CD4-positive, alpha-beta T cell treated with Interleukin-15 for 1 hour (primary cell): Measurements from ENCODE around the gene HEXD.

Experiments used
- DNase-seq: peaks from one replicate; pipeline ENCODE4 v3.0.0-alpha.2; 2020

HEXD gene

DNA sequence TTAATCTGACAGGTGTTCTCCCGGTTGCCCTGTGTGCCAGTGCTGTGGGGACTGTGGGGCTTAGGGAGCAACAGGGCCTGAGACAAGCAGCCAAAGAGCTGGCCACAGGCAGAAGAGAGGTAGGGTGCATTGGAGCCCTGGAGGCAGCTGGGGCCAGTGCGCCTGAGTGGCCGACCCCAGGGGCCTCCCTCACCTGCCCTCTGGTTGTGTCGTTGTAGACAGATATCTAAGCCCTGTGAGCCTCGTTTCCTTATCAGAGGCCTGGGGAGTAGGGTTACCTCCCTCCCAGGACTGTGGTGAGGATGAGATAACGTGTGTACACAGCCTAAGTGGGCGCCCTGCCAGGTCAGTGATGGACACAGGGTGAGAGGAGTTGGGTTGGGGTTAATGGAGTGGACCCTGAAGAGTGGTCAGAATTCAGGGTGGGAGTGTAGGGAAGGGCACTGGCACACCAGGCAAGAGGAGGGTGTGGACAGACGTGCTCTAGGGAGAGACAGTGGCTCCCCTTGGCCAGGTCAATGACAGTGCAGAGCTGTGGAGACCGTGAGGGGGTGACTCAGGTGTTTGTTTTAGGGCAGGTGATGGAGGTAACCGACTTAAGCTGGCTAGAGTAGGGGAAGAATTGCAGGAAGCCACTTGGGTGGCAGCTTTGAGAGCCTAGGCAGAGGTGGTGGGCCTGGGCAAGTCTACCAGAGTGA, 43.8 kb downstream of the HEXD start:
- no peak for DNase-seq

DNA sequence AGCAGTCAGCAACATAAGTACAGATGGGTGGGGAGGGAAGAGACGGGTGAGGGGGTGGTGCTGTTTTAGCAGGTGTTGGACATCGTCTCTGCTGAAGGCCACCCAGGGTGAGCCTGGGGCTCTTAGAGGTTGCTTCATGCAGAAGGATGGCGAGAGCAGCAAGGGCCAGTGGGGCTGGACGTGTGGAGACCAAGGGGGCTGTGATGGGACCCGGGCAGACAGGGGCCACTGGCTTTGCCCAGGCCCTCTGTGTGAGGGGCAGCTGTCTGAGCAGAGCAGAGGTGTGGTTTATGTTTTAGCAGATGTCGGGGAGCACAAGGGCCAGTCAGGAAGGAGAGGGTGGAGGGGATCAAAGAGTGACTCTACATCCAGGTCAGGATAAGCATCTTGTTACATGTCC, 45.2 kb downstream of the HEXD start:
- DNase-seq, result no peak

DNA sequence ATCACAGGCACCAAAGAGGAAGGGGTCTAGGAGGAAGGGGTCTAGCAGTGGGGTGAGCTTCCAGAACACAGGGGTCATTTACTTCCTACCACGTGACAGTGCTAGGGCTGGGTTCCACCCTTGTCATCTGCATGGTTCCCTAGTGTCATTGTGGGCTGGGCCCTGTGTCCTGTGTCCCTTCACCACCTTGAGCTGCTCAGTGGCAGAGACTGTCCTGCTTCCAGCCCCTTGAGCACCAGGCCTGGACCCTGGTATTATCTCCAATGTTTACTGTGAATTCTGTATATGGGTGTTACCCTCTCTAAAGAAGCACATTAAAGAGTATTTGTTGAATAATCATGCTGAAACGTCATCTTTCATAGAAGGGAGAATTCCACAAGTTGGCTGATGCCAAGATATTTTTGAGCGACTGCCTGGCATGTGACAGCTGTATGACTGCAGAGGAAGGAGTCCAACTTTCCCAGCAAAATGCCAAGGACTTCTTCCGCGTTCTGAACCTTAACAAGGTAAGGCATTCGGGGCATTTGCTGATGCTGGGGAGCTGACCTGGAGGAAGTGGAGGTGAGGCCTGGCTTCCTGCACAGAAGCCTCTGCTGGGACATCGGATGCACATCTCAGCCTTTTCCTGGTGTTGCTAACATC, 45.9 kb downstream of the HEXD start:
- DNase-seq, result no peak

DNA sequence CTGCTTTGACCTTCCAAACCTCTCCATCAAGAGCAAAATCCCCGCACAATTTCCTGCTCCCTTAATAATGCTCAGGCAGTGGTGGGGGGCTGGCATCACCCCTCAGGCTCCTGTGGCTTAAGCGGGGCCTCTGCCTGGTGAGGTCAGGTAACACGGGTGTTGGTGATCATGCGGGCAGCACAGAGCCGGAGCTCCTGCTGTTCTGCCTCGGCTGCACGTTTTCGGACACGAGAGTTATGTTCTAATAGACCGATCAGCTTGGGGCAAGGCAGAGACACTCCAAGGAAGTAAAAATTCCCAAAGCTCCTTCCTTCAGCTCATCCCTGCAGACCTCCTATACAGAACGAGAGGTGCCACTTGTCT, 46.4 kb downstream of the HEXD start:
- DNase-seq, result no peak

DNA sequence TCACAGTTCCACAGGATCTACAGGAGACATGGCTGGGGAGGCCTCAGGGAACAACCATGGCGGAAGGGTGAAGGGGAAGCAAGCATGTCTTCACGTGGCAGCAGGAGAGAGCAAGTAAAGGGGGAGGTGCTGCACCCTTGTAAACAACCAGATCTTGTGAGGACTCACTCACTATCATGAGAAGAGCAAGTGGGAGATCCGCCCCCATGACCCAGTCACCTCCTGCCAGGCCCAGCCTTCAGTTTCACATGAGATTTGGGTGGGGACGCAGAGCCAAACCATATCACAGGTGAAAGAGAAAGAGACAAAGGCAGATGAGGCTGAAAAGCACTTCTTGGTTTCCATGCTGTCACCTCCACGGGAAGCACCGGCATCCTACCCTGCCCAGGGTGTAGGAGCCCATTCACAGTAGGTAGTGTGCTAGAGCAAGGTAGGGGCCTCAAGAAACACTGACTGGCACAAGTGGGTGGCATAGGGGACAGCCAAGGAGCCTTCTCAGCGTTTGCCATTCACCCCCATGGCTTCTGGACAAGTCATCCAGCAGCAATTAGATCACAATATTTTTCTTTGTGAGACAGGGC, 47.0 kb downstream of the HEXD start:
- DNase-seq, result no peak

DNA sequence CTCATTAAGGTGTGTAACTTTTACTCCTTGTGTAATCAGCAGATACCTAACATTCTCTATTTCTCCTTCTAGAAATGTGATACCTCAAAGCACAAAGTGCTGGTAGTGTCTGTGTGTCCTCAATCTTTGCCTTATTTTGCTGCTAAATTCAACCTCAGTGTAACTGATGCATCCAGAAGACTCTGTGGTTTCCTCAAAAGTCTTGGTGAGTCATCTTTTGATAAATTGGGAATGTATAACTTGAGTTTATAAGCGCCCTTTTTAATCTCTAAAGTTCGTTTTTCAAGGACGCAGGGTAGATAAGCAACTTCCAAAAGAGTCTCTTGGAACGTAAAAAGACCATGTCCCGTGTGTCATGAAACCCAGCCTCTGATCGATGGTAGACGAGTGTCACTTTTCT, 50.5 kb downstream of the HEXD start:
- DNase-seq, result no peak

DNA sequence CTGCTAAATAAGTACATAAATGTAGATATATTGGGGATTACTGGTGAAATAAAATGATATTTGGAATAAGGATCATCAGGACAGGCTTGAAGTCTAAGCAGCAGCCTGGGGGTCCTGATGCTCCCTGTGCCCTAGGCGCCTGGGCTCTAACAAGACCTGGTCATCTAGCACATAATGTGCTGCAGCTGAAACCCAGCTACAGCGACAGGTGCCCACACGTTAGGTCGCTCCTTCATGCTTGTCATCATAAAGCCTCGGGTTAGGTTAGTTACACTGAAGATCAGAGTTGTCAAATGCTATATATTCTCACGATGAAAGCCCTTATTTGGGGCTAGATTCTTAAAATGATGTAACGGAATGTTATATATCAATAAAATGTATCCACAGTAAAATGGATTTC, 51.9 kb downstream of the HEXD start:
- no peak for DNase-seq

DNA sequence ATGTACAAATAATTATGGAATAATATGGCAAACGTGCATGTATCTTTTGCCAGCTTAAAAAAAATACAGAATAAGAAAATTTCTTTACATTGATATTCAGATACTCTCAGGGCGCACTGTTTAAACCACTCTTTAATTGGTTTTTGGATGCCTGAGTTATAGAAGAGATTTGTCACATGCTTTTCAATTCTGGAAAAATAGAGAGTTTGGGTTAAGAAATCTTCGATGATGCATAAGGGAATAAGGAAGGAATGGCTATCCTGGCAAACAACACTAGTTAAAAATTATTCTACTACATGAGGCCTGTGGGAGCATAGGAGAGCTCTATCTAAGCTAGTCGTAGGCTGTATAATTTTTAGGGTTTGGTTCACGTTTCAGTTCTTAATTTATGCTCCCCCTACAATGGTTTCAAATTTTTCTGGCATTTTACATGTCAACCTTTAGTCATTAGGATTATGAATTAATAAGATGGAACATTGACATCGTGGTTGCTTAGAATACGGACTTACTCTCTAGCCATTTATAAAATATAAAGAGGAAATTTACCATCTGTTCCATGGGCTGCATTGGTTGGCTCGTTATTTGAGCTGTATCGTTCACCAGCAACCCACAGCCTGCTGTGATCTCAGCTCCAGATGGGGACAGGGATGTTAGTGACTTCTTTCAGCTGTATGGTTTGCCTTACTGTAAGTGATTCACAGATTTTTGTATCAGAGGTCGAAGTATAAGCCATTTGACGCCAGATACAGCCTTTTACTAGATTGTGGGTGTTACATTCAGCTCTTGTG, 56.3 kb downstream of the HEXD start:
- no peak for DNase-seq

DNA sequence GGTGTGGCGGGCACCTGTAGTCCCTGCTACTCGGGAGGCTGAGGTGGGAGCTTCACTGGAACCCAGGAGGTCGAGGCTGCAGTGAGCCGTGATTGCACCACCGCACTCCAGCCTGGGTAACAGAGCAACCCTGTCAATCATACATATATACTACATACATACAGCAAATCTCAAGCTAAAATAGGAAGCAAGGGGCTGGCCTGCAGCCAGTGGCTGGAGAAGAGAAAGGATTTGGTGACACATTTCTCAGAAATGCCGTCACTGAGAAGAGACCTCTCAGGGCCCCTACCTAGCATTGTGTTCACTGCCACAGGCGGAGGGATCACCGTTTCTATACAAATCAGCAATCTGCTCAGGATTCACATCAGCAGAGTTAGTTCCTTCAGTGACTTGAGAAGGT, 57.3 kb downstream of the HEXD start:
- no peak for DNase-seq

DNA sequence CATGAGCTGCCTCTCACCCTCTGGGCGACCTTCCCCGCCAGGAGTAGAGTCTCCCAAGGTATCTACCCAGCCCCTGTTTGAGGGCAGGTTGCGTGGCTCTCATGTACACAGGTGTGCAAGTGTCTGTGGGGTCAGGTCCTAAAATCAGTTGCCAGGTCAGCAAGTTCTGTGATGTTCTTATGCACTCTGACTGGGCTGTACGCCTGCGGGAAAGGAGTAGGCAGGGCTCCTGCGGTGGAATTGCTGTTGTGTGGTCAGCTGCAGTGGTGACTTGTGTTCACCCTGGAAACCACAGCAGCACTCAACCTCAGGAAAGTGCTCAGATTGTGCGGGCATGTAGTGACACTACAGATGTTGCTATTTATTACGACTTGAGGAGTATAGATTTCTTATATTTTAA, 59.8 kb downstream of the HEXD start:
- no peak for DNase-seq

DNA sequence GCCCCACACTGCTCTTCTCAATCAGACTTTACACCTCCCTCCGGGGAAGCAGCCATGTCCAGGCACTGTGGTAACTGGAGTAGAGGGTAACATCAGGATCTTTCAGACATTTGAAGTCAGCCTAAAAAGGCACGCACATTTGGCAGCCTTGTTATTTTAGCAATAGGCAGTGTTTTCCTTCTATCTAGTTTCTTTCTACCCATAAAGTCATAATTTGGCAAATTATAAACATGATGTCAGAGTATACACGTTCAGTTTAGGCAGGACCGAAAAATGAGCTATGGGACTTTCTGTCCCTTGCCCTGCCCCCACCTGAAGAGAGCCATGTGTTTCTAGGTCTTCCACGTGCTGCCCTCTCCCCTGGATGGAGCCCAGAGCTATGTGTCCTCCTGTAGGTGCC, 61.5 kb downstream of the HEXD start:
- no peak for DNase-seq

DNA sequence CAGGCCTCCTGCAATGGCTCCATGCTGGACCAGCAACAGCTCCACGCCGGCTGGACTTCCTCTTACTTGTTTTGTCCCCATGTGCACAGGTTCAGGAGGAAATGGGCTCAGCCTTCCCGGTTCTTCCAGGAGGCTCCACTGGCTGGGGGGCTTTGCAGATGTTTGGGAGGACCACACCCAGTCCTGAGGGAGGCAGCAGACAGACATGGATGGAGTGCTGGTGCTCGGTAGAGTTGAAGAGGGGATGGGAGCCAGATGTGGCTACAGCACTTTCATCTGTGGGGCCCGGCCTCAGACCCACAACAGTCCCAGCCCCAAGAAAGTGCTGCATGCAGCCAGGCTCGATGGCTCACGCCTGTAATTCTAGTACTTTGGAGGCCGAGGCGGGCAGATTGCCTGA, 62.2 kb downstream of the HEXD start:
- DNase-seq, result no peak

DNA sequence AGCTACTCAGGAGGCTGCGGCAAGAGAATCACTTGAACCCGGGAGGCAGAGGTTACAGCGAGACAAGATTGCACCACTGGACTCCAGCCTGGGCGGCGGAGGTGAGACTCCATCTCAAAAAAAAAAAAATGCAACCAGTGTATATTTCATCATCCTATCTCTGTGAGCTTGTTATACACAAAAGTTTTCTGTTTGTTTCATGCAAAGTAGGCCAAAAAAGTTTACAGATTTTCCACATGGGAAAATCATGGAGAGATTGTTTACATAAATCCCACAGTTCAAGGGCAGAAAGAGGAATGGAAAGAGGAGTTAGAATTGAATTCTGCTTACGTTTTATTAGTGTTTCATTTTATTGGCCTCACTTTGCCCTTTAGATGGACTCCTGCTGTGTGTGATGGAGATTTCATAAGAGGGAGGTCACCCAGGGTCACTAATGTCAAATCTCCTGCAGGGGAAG, 65.1 kb downstream of the HEXD start:
- DNase-seq, result no peak

DNA sequence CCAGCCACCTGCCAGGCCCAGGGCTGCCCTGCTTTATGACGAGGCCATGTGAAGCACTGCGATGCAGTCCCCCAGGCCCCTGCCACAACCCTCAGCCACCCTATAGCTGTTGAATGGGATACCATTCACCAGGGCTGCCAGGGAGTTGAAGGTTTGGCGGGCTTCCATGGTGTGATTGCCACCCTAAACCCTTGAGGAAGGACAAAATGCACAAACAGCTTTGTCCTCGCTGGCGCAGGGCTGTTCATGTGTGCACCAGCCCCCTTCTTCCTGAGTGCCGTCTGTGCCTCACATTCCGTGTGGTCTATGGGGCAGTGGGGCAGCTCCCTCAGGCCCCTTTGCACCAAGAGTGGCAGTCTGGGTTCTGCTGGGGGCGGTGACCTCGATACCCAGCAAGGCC, 65.7 kb downstream of the HEXD start:
- no peak for DNase-seq

DNA sequence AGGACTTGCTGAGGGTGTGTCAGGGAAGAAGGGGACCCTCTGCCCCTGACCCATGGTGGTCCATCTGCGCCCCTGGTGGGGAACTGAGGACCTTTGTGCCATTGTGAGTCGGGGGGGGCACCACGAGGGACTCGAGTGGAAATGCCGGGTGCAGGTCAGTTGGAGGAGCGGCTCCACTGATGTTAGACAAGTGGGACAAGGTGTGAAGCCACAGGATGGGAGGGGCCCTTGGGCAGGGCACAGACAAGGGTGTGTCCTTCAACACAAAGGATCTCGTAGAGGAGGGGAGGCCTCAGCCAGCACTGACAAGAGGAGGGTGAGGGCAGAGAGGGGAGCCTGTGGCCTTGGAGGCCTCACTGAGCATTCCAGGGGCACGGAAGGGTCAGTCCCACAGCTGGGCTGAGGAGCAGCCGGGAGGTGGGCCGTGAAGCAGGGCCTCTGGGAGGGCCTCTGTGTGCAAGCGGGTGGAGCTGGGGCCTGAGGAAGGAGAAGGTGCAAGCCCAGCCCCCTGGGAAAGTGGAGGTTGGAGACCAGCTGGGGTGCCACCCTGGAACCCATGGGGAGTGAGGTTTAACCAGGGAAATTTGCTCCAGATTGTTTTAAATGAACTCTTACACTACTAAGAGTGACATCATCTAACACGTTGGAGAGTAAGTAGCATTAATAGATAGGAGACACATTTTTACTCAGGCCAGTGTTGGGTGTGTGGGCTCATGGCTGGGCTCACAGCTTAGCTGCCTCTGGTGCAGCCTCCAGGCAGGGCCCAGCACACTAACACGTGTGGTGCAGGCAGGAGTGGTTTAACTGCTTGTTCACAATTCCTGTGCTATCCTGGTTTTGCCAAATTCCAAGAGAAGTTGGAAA, 68.3 kb downstream of the HEXD start:
- no peak for DNase-seq

DNA sequence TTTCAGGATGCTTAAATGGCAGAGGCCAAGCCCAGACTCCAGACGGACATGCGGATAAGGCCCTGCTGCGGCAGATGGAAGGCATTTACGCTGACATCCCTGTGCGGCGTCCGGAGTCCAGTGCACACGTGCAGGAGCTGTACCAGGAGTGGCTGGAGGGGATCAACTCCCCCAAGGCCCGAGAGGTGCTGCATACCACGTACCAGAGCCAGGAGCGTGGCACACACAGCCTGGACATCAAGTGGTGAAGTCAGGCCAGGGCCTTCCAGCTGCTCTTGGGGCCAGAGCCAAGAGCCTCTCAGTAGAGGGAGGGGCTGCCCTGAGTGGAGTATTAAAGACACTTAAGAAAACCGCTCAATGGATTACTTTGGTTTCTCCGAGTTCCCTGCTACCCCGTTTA, 69.8 kb downstream of the HEXD start:
- no peak for DNase-seq

DNA sequence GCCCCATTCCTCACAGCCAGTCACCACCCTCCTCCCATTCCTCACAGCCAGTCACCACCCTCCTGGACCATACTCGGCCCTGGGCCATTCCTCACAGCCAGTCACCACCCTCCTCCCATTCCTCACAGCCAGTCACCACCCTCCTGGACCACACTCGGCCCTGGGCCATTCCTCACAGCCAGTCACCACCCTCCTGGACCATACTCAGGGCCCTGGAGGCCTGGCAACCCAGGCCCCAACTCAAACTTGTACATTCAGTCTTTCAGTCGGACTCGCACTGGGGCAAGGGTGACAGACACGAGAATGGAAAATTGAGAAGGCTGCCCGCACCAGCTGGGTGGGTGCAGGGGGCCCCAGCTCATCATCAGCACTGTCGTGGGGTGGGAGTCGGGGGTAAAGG, 71.0 kb downstream of the HEXD start:
- no peak for DNase-seq

DNA sequence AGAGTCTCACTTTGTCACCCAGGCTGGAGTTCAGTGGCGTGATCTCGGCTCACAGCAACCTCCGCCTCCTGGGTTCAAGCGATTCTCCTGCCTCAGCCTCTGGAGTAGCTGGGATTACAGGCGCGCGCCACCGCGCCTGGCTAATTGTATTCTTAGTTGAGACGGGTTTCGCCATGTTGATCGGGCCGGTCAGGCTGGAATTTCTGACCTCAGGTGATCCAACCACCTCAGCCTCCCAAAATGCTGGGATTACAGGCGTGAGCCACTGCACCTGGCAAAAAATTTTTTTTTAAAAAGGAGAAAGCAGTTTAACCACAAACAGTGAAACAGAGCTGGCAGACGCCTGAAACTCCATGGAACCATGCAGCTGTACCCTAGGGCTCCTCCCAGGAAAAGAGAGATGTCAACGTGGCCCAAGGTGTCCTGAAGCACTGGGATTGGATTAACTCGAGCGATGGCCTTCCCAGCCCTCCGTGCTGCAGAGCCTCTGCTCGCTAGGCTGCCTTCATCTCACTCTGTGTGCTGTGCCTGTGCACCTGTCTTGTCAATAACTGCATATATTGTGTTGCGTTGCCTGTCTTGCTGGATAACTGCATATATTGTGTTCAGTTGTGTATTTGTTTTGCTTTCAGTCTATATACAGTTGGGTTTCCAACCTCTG, 71.8 kb downstream of the HEXD start:
- DNase-seq, result no peak

DNA sequence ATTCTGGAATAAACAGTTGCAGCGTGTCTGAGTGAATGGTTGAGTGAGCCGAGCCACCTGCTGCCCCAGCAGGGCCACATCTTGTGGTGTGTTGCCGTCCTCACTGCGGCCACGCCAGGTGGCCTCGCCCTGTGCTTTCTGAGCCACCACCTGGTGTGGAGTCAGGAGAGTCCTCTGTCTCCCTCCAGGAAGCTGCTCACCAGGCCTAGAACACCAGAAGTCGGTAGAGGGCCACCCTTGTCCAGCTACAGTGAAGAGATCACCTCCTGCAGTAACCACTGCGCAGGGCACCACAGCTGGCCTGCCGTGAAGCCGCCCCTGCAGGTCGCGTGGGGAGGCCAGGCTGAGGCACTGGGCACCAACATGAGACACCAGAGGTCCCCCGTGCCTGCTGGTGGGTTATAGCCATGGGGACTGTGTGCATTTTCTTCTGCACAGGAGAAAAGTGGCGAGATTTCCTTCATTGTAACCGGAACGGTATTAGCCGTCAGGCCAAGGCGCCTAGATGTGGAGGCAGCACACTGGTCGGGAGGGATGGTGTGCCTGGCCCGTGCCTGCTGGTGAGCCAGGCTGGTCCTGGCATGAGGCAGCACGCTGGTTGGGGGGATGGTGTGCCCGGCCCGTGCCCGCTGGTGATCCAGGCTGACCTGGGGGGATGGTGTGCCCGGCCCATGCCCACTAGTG, 72.5 kb downstream of the HEXD start:
- no peak for DNase-seq

DNA sequence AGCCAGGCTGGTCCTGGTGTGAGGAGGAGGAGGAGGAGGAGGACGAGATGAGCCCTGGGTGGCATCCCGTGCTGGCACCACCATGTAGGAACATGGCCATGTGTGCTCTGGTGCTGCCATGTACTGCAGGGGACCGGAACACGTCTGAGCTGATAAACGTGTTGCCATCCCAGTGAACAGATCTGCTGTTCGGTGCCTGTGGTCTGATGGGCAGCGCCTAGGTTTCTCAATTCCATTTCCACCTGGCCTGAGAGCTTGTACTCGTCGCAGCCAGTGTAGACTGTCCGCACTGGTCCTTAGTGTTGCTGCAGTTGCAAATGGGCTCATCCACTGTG, 73.0 kb downstream of the HEXD start:
- DNase-seq, result no peak

DNA sequence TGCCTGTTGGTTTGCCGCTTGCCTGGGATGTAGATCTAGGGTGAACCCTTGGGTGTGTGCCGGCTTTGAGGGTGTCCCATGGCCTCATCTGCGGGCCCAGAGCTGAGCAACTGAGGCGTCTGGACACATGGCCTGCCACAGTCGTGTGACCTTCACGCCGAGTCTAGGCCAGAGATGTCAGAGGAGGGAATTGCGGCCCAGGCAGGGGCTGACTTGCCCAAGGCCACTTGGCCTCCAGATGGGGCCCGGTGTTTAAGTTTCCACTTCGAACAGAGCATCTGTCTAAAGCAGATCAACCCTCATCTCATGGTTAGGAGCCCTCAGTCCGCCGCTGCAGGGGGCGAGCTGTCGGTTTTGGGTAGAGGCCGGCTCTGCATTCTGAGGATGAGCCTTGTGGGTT, 73.4 kb downstream of the HEXD start:
- no peak for DNase-seq
